DND-41 (cell line): ENCODE measurements around the gene ADAM20.

Experiments used
- ATAC-seq: fragments of 200-7000 bp; cut with Tn5 transposase; 3 replicates; pipeline ENCODE4 v1.9.1; 2021; ENCODE audit warnings: low read depth; ENCODE audit not compliant: insufficient read depth
- DNase-seq: peaks from one replicate; pipeline ENCODE4 v3.0.0-alpha.2; 2020
- H2AFZ ChIP-seq: 2 replicates; pipeline ENCODE4 v1.6.0; 2012; ENCODE audit warnings: low read depth, low read length
- H3K27ac ChIP-seq: 2 replicates; pipeline ENCODE4 v1.5.1; 2012; ENCODE audit warnings: low read length, inconsistent platforms
- H3K27me3 ChIP-seq: fragments of 200-600 bp; sonication (generic); 2 replicates; pipeline ENCODE4 v1.6.0; 2012; ENCODE audit warnings: low read length, mild to moderate bottlenecking, inconsistent platforms; ENCODE audit not compliant: insufficient read depth, poor library complexity
- H3K36me3 ChIP-seq: 2 replicates; pipeline ENCODE4 v1.5.1; 2012; ENCODE audit warnings: low read length, inconsistent platforms; ENCODE audit not compliant: insufficient read depth
- H3K4me1 ChIP-seq: 2 replicates; pipeline ENCODE4 v1.5.1; 2012; ENCODE audit warnings: mild to moderate bottlenecking, low read length; ENCODE audit not compliant: insufficient read depth
- H3K4me2 ChIP-seq: 2 replicates; pipeline ENCODE4 v1.6.0; 2012; ENCODE audit warnings: mild to moderate bottlenecking, moderate library complexity, low read length, inconsistent platforms; ENCODE audit not compliant: insufficient read depth
- H3K4me3 ChIP-seq, 2 experiments: fragments of 200-600 bp in 1 of 2; shearing (Covaris generic) in 1 of 2; 2 replicates each; pipeline ENCODE4 v1.5.1; 2012 to 2016; ENCODE audit warnings: inconsistent platforms in 2 of 2, low read length in 2 of 2, mild to moderate bottlenecking in 2 of 2, low read depth in 1 of 2, moderate library complexity in 1 of 2
- H3K79me2 ChIP-seq: 2 replicates; pipeline ENCODE4 v1.6.0; 2012; ENCODE audit warnings: low read length, inconsistent platforms; ENCODE audit not compliant: insufficient read depth
- H3K9ac ChIP-seq: 2 replicates; pipeline ENCODE4 v1.6.0; 2012; ENCODE audit warnings: low read depth, mild to moderate bottlenecking, inconsistent platforms, low read length, moderate library complexity
- H3K9me3 ChIP-seq: 2 replicates; pipeline ENCODE4 v1.5.1; 2012; ENCODE audit warnings: low read length, moderate library complexity, mild to moderate bottlenecking, inconsistent platforms; ENCODE audit not compliant: insufficient read depth, severe bottlenecking
- H4K20me1 ChIP-seq: 2 replicates; pipeline ENCODE4 v1.6.0; 2012; ENCODE audit warnings: low read length; ENCODE audit not compliant: insufficient read depth
- CTCF ChIP-seq: IDR thresholded peaks from 2 replicates; pipeline ENCODE4 v1.5.1; 2012; ENCODE audit warnings: borderline replicate concordance, low read length, moderate library complexity, mild to moderate bottlenecking; ENCODE audit not compliant: poor library complexity, severe bottlenecking; ENCODE audit errors: extremely low read depth
- EZH2 ChIP-seq: IDR thresholded peaks from 3 replicates; pipeline ENCODE4 v1.6.1; 2012; ENCODE audit warnings: borderline replicate concordance, low read depth, mild to moderate bottlenecking, moderate library complexity, low read length, inconsistent platforms; ENCODE audit not compliant: severe bottlenecking

Gene ADAM20

DNA sequence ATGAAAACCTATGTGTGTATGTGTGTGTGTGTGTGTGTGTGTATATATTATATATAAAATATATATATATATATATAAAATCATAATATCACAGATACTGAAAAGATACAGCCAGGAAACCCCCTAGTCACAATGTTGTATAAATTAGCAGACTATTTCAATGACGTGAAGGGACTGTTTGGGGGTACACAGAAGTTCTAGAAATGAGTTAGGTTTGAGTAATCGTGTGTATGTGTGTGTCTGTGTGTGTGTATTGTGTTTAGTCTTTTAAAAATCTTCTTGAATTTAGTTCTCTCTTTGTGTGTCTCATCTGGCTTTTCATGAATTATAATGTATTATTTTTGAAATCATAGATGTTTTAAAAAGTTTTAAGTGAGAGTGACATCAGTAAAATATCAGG is 61.0 kb downstream of the ADAM20 start:
- Histone ChIP-seq H2AFZ (no peak overlapping the region), H3K27me3 (no peaks in the 10 kb centered on the region), H3K36me3 (no peaks in the 10 kb centered on the region), H3K4me2 (no peak overlapping the region), H4K20me1 (no peaks in the 10 kb centered on the region), H3K79me2 (no peaks in the 10 kb centered on the region), H3K4me3 (no peak overlapping the region), H3K27ac (no peak overlapping the region), H3K9me3 (no peaks in the 10 kb centered on the region), H3K4me1 (no peaks in the 10 kb centered on the region), H3K9ac (no peak overlapping the region)
- TF ChIP-seq EZH2 (no peak), CTCF (no peak)
- DNase-seq (no peak), ATAC-seq (no peak)
